Hematopoietic multipotent progenitor cell treated with erythropoietin and hydrocortisone succinate and interleukin-3 and kit ligand, for 6 days (in vitro differentiated cells): ENCODE results near the gene RNF220.

ENCODE experiments used
- DNase-seq: peaks from one replicate; pipeline ENCODE4 v3.0.0-alpha.2; 2015

The RNF220 gene

DNA sequence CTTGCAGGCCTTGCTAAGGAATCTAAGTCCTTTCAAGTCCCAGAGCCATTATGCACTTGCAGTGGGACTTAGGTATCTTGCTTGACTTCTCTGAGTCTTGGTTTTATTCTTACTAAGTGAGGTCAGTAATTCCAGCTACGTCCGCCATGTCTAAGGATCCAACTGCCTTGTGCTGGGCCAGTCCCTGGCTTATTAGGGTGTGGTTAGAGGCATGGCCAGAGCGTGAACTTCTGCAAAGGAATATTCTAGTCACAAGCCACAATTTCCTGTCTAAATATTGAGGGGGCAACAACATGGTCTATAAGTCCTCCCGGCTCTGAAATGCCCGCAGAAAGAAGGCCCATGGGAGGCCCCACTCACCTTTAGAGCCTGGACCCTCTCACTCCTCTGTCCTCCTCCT is 186.3 kb downstream of the RNF220 start:
- no peak for DNase-seq

DNA sequence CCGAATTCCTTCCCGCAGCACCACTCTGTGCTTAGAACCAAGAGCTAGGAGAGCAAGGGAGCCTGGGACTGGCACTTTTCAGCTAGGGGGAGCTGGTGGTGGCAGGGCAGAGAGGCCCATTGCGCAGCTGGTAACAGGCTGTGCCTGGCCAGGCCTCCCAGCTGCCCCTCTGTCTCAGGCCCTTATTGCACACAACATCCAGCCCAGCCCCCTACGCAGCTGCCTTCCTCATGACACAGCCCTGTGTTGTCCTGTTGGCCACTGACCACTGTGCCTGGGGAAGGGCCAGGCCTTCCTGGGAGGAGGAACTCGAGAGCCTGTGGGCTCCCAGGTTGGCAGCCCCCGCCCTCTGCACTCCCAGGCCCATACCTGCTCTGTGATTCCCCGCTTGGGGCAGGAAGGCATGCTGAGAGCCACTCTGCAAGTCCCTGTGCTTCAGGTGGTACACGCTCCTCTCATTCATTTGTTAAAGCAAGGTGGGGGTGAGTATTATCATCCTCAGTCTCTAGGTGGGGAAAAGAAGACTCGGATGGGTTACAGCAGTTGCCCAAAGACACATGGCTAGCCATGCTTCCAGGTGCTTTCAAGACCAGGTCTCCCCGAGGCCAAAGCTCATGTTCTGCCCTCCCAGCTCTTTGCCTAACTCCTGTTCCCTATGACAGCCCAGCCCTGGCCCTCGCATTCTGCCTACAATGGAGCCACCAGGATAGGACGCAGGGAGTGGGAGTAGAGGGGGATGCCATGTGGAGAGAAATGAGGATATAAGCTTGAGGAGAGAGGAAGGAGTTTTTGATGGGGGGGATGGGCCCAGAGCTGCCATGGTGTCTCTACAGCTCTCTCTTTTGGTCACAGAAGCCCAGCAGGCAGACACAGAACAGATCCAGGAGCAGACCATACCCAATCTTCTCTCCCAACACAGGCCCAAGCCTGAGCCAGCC is 187.4 kb downstream of the RNF220 start:
- DNase-seq: no peak

DNA sequence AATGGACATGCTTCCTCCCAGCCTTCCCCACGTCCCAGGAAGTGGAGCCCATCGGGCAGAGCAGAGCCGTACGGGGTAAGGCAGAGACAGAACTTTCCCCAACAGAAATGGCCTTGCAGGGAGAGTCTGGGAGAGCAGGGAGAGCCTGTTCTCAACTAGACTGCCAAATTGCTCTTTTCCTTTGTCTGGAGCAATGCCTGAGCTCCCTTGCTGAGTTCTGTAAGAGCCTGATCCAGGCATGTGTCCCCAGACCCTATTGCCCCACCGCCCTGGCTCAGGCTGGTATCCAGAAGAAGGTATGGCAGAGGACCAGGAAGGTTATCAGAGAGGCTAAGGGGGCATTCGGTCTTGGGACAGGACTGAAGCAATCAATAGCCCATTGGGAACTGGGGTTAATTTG is 189.3 kb downstream of the RNF220 start:
- DNase-seq: no peak

DNA sequence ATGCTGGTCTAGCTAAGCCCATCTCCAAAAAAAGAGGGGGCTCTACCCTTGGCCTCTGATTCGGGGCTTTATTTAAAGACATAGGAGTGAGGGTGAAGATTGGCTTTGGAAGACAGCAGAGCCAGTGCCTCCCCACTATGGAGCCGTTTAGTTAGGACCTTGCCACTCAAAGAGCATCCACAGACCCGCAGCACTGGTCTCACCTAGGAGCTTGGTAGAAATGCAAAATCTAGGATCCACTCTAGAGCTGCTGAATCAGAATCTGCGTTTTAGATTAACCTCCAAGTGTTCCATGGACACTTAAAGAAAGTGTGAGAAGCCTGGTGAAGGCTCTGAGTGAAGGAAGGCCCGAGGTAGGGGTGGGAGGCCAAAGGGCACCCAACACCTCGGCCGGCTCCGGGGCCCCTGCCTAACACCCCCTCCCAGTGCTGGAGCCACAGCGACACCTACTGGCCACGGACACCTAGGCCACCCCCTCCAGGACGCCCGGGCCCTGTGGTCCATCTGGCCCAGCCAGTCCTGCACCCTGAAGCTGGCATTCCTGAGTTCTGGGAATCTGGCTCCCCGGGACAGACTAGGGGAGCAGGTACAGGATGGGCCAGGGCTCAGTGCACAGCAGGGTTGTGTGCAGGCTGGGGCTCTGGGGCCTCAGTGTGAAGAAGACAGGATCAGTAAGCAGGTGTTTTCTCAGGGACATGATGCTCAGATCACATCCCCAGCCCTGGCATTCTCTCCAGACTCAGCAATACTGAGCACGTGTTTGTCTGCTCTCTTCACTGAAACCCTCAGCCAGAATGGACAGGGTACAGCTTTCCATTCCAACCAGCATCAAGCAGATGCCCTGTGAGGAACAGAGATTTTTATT is 190.0 kb downstream of the RNF220 start:
- peak; percentile 86 for DNase-seq

DNA sequence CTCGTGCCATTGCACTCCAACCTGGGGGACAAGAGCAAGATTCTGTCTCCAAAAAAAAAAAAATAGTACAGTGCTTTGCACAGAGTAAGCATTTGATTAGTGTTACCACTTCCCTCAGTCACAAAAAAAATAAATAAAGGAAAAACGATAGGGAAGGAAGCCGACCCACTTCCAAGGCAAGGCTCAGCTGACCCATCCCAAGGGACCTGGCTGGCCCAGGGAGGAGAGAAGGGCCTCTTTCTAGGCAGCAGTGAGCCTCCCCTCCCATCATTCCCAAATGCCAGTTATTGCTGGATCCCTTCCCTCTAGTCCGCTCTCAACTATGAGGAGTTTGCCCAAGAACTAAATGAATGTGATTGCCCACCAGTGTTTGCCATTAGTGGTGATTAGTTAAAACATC is 191.5 kb downstream of the RNF220 start:
- no peak for DNase-seq

DNA sequence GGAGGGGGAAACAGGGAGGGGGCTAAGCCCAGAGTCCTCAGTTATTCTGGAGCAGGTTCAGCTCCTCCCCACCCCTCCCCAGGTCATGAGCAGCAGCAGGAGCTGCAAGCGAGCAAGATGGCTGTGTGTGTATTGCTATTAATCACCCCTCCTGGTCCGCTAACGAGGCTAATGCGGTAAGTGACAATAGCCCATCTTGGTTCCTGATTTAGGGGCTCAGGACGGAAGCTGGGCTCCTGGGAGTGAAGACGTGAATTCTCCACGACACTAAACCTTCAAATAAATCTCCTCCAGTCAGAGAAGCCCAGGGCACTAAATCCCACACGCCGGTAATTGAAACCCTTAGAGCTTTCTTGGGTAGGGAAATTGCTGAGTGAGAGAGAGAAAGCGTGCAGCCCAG is 193.1 kb downstream of the RNF220 start:
- DNase-seq: no peak

DNA sequence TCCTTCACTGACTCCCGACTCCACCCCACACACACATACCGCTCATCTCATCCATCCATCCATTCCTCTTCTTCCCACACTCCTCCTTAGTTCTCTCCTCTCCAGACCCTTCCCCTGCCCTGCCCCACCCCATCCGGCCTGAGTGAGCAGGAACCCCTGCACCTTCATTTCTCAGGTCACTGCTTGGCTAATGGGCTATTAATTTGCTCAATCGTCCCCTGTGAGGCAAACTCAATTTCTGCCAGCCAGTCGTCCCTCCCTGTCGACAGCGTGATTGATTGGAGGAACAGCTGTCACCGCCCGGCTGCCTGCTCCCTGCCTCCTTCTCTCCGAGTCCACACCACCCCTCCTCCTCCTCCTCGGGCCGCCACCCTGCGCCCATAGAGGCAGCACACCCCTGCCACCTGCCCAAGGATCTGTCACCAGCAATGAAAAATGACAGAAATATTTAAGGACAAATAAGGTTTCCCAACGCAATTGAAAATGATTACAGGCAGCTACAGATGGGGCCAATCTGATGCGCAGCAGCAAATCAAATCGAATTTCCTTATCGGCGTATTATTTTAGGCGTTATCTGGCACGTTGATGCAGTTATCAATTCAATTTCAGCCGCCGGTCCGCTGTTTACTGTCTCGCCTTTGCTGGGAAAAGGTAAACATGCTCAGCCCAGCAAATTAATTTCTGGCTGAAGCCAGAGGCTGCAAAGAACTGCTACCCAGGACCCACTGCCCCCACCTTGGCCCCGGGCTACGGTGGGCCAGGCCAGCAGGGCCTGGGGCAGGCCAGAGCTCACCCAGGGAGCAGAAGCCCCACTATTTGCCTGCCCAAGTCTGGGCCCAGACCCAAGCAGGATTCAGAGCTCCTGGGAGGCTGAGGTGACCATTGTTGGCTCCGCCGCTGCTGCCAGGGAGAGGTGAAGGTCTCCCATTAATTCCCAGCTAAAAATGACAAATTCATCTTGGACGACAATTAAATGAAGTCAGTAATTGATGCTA is 197.9 kb downstream of the RNF220 start:
- DNase-seq: no peak

DNA sequence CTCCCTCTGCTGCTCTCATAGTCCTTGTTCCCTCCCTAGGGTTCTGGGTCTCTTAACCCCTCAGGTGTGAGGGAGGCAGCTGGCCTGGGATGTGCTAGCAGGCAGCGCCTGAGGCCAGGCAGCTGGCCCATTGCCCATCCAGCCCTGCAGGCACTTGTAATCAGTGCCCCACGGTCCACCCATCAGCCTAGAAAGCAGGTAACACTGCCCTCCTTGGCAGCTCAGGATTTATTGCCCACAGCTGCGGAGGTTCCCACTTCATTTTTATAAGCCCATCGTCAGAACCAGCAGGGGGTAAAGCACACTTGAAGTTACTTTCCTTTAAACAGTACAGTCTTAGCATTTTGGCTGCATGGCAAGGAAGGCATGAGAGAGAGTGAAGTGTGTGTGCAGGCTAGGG is 198.7 kb downstream of the RNF220 start:
- DNase-seq: no peak

DNA sequence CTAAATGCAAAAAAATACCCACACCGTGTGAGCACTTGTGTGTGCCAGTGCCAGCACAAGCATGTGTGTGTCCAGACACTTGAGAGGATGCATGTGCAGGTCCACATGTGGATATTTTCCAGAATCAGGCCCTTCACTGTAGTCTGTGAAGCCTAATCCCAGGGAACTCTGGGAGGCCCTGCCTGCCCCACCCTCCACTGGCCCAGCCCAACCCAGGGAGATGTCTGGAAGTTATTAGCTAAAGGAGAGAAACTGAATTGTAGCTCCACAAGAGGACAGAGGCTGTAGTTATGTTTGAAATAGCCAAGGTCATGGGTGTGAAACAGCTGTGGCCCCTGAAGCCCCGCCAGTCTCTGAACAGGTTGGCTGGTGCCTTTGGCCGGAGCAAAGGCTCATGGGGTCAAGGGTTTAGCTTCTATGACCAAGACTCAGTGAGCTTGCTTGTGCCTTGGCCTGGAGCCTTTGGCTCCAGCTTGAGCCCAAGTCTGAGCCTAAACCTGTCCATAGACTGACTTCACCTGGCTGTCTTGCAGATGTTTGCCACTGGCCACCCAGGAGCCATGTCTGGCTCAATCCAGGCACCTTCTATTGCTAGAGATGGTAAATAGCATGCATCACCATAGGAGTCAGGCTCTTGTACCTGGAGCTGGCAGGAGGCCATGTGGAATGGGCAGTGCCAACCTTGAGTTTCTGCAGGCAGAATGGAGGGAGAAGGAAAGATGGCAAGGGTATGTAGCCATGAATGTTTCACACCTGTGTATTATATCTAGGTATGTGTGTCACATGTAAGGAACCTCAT is 199.3 kb downstream of the RNF220 start:
- no peak for DNase-seq

DNA sequence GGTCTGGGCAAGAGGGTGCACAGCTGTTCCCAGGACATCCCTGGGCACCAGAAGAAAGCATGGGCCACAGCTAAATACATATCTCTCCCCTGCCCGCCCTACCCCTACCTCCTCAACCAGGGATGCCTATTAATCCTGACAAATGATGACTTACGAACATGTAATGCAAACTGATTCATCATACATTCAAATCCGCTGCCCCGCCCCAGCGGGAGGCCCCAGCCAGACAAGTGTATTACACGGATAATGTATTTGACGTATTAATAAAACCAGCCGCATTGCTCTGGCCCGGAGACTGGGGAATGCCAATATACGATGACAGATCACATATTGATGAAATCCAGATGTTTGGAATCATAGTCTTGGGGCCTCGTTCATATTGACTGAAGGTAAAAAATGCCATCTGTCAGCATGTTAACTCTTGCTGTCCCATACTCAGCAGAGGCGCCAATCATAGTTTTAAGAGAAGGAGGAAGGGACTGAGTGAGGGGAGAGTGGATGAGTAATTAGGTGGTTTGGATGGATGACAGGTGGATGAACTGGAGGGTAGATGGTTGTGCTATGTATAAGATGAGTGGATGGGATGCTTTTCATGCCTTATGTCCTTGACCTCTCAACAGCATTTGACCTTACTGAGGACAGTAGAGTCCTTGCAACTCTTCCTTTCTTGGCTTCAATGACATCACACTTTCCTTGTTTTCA is 201.0 kb downstream of the RNF220 start:
- no peak for DNase-seq

DNA sequence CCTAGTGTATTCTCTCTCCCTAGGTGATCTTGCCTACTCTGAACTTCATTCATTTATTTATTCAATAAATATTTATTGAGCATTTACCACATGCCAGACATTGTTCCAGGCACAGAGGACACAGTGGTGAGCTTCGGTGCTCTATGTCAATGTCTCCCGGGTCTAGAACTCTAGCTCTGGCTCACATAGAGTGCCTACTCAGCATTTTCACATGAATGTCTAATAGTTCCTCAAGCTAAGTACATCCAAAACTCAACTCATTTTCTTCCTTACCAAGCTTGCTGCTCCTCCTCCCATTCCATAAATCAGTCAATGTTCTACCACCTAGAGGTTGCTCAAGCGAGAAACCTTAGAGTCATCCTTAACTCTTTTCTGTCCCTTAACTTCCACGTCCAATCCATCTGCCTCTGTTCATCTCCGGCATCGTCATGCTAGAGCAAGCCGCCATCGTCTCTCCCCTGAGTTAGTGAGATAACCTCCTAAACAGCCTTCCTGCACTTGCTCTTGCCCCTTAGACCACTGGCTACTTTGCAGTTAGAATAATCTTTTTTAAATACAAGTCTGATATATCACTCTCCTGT is 201.7 kb downstream of the RNF220 start:
- DNase-seq: no peak

DNA sequence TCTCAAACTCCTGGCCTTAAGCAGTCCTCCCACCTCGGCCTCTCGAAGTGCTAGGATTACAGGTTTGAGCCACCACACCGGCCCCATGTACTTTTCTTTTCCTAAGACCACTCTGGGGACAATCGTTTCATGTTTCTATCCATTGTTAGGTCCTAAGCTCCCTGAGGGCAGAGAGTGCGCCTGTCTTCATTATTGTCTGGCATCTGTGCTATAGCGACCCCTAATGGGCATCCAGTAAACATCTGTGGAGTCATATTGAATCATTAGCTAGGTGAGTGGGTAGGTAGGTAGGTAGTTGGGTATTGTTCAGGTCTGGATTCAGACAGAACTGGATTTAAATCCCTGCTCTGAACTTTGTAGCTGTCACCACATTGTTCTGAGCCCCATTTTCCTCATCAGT is 203.1 kb downstream of the RNF220 start:
- peak; percentile 31 for DNase-seq

DNA sequence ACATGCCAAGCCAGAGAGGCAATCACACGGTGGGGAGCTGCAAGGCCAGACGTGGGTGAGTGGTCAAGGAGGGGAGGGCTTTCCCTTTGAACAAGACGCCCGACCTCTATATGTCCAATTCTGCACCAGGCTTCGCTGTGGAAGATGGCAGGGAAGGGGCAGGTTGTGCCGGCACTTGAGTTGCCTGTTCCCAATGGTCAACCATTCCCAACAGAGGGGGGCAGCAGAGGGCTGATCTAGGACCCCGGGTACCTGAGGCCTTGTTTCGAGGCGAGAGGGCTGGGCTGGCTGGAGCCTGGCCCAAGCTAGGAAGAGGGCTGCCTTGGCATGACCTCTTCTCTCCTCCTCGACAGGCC is 204.3 kb downstream of the RNF220 start:
- DNase-seq: peak; percentile 78

DNA sequence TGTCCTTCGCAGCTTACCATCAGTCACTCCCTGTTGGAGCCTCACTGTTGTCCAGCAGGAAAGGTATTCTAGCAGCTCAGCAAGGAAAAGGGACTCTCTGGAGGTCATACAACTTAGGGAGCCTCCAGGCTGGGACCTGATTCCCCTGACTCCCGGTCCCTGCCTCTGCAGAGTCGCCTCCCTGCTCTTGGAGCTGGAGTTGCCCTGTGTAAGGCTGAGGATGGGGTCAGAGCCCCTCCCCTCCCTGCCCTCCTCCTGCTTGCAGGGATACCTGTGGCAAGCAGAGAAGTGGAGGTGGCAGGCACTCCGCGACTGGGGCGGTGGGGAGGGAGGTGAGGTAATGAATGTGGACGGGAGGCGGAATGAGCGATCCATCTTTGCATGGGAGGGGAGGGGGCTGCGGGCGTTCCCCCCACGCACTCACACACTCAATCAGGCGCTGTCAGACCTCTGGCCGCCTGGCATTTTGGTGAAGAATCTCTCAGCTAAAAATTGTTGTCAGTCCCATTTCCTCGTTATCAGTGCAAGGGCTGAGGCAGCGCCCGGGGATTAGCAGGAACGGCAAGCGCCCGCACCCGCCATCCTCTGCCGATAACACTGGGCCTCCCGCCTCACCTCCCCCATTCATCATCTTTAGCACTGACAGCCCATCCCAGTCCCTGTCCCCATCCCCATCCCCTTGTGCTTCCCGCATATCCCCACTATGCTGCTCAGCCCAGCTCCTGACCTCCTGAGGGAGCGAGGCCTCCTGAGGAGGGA is 204.9 kb downstream of the RNF220 start:
- peak; percentile 60 for DNase-seq

DNA sequence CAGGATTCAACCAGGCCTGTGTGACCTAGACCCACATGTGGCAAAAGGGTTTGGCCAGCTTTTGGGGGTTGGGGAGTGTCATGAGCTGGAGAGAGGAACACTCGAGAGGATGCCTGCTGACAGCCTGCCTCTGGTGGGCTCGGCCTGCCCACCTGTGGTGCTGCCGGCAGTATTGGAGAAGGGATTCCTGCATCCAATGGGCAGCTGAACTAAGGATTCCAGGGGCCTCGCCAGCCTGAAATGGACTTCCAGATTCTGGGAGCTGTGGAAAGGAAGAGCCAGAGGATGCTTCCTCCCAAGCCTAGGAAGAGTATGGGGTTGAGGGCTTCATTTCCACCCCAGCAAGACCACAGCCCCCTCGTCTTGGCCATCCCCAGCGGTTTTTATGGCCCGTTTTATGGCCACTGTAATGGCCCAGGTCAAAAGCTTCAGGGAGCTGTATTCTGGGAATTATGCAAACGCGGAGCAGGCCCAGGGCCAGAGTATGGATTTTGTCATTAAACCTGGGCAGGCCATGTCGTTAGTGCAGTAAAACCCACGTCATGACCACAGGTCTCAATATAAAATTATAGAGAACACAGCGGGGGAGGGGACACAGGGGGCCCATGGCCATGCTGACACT is 205.6 kb downstream of the RNF220 start:
- DNase-seq: no peak

DNA sequence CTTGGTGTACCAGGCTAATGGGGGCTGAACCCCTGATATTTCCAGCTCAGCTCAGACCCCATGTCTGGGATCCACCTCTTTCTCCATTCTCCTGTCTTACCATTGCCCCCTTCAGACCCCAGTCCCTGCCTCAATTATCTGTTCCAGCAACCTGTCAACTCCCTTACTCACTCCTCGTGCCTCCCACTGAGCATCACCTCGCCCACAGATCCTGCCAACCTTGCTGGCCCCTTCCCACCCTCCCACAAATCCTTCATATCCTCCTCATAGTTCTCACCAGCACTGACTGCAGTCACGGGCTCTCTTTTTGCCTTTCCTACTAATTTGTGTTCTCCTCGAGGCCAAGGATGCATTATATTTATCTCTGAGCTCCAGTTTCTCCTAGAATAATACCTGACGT is 206.4 kb downstream of the RNF220 start:
- no peak for DNase-seq

DNA sequence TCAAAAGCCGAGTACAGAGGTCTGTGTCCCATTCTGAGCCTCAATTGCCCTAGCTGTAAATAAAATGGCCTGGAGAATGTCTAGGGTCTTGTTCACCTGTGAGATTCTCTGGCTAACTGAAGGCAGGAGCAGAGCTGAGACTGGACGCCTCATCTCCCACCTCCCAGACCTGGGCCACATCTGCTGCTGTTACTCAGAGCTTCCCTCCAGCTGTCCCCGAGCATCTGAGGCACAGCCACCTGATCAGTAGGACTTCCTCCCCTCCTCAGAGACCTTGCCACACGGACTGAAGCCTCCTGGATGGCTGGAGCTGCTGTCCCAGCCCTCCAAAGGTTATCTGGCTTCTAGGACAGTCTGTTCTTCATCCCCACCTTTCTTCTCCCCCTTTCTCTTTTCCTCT is 206.8 kb downstream of the RNF220 start:
- DNase-seq: no peak

DNA sequence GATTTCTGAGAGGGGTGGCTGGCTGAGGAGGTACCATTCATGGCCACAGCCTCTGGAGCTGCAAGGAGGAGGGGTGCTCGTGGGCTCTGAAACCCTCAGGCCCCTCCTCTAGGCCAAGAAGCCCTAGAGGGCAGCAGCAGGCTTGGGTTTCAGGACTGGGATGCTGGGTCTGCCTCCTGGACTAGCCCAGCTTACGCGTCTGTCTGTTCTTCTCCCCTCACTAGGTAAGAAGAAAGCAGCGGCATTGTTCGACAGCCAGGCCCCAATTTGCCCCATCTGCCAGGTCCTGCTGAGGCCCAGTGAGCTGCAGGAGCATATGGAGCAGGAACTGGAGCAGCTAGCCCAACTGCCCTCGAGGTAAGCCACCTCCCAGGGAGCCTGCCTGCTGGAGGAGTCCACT is 208.9 kb downstream of the RNF220 start:
- DNase-seq: no peak

DNA sequence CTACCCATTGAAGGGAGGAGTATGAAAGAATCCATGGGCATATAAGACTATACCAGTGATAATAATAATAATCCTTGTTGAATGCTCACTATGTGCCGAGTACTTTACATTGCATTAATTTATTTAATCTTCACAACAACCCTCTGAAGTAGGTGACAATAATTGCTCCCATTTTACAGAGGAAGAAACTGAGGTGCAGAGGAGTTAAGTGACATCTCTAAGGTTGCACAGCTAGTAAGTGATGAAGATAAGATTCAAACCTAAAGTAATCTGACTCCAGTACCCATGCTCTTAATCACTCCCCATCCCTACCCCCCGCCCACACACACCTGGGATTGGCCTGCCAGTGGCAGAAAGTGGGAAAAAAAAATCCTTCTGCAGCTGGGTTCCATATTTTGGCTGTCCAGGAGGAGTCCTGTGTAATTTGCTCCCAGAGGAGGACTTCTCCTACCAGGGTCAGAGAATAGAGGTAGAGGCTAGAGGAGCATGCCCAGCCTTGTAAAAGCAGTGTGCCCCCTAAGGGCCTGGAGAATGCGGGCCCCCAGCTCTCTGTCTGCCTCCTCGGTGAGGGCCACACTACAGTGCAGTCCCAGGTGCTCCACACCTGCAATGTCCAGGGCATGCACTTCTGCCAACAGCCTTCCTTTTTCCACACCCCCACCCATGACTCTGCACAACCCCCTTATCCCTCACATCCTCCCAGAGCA is 211.4 kb downstream of the RNF220 start:
- DNase-seq: no peak
